ENCODE measurements around the gene HMGN1. TPM values are rescaled to one million over a fixed set of nuclear protein-coding genes. Genes with fewer than 3 reads are reported as not detected.

HMGN1 gene
- total RNA-seq, 4 donors from 2014 or later, result 170 to 255 (median 207) TPM

DNA sequence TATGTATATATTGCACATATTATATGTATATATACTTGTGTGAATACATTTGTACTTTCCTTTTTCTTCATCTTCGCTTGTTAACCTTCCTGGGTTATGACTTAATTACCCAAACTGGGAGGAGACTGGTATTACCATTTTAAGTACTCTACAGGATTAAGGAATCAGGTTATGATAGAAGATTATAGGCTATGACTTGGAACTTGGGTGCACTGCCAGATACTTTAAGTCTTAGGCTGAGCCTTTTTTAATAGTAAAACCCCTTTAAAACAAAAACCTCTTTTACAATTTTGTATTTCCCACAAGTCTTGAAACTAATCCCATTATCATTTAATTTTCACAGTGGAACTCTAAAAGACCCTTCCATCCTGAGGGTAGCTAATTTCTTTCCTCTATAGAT lies 41.4 kb downstream of the HMGN1 start:
- DNase-seq, result no peak
- H3K4me1 ChIP-seq, result peaks cover 6% of the 10 kb centered on the region in 2 donors
- H3K9me3 ChIP-seq, result no peaks in the 10 kb centered on the region
- intact Hi-C loops (cut with DNase I), result no loop called here
- H3K36me3 ChIP-seq, result peaks cover 0 to 7% of the 10 kb centered on the region in 2 donors
- H3K27me3 ChIP-seq, result no peaks in the 10 kb centered on the region
- H3K4me3 ChIP-seq (replicated peaks in 1 of 3), result no peak overlapping the region
- no peak for TF ChIP-seq CTCF (IDR thresholded peaks at IDR 0.05)
- no peak for TF ChIP-seq POLR2A (IDR thresholded peaks at IDR 0.05)
- H3K27ac ChIP-seq, result no peak overlapping the region
- WGBS, 2 donors, result 95 to 98% methylated on average over 1 of the region's 1 CpG

- Histone ChIP-seq H3K27me3 (no peaks in the 10 kb centered on the region), H3K27ac (no peak overlapping the region), H3K36me3 (peaks cover 15% of the 10 kb centered on the region in 2 donors), H3K4me1 (peaks cover 8 to 9% of the 10 kb centered on the region in 2 donors), H3K9me3 (no peaks in the 10 kb centered on the region), H3K4me3 (replicated peaks in 1 of 3) (no peak overlapping the region)
- intact Hi-C loops (cut with DNase I), result no loop called here
- TF ChIP-seq POLR2A (IDR thresholded peaks at IDR 0.05), result no peak
- no peak for TF ChIP-seq CTCF (IDR thresholded peaks at IDR 0.05)
- 95 to 98% methylated on average over 3 of the region's 3 CpGs for WGBS, 2 donors
- no peak for DNase-seq
Measured at GRCh38 chr21:39300587-39300986, 48.3 kb downstream of the HMGN1 start.

DNA sequence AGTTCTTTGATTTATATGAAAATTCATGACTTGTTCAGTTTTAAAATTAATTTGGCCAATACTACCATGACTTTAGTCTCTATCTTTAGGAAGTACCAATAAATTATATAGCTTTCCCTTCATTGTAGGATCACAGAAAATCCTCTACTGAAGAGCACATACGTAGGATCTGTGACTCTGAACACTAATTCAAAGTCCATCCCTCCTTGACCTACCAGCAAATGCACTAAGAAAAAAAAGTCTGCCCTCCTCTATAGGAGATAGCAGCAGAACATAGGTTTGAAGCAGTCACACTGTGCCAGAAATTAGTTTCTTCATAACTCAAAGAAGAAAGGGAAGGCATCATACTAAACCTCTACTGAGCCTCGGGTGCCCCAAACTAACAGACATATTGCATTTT lies 52.0 kb downstream of the HMGN1 start:
- no peak overlapping the region for H3K27ac ChIP-seq
- H3K4me3 ChIP-seq (replicated peaks in 1 of 3), result no peak overlapping the region
- no peaks in the 10 kb centered on the region for H3K9me3 ChIP-seq
- H3K36me3 ChIP-seq, result peaks cover 36 to 41% of the 10 kb centered on the region in 2 donors
- intact Hi-C loops (cut with DNase I), result no loop called here
- no peaks in the 10 kb centered on the region for H3K27me3 ChIP-seq
- no peak for DNase-seq
- TF ChIP-seq POLR2A (IDR thresholded peaks at IDR 0.05) (no peak), CTCF (IDR thresholded peaks at IDR 0.05) (no peak)
- H3K4me1 ChIP-seq, result peaks cover 8 to 9% of the 10 kb centered on the region in 2 donors
- 87 to 93% methylated on average over 2 of the region's 2 CpGs for WGBS, 2 donors

Small RNA genes lying within 50 kb of the gene (small RNA-seq; reads per million reads assigned to genes)
- gene RF00019, result not detected

Other genes starting within 250 kb of the HMGN1 start
- 10 to 100 TPM; 33.0 to 54.2 (median 42.6) TPM for gene PSMG1, start 165.6 kb downstream of the HMGN1 start, total RNA-seq
- 100 to 1,000 TPM in 1 of 4 donors, 10 to 100 TPM in 3; 66.6 to 125 (median 85.3) TPM for gene BRWD1, start 35.5 kb downstream of the HMGN1 start, total RNA-seq
- 10 to 100 TPM in 1 of 4 donors, 1 to 10 TPM in 3; 3.8 to 27.8 (median 5.7) TPM for gene LCA5L, start 96.7 kb upstream of the HMGN1 start, total RNA-seq
- gene SH3BGR, start 102.9 kb upstream of the HMGN1 start, total RNA-seq, result 1 to 10 TPM; 4.6 to 9.7 (median 7.4) TPM